K562 (cell line): ENCODE data around the gene TLX3. TPM values are rescaled to one million over a fixed set of nuclear protein-coding genes. Genes with fewer than 3 reads are reported as not detected.

Experiments used
- ATAC-seq: fragments of 200-7000 bp; cut with Tn5 transposase; 3 replicates; pipeline ENCODE4 v1.9.1; 2020; ENCODE audit warnings: moderate library complexity
- BruUV-seq: library from RNA; stranded (reverse); fragments of 400-500 nt; replicated peaks from 2 replicates; lab custom pipeline; 2021; lab: Mats Ljungman, UMichigan
- CTCF ChIA-PET: fragments of 300-600 bp; formaldehyde crosslinking; extraction: SDS; loops from one replicate; lab custom pipeline; 2021; ENCODE audit warnings: low intra/inter-chr PET ratio; lab: Yijun Ruan, JAX
- POLR2A ChIA-PET: fragments of 300-600, 350-650 bp; sonication (Branson Sonifier 250); formaldehyde crosslinking; extraction: SDS; loops from one replicate; lab custom pipeline; 2021; ENCODE audit warnings: antibody characterized with exemption, inconsistent platforms; lab: Yijun Ruan, JAX
- DNase-seq, 4 experiments: peaks; one replicate each; pipeline versions ENCODE4 v3.0.0 to v3.0.0-alpha.2; 2011 to 2018; ENCODE audit warnings: low spot score in 3 of 4, mixed read lengths in 3 of 4; ENCODE audit errors: extremely low read depth in 1 of 4
- FAIRE-seq: peaks from 2 replicates; lab custom pipeline; 2011; peaks lifted over from hg19 to GRCh38; lab: Jason Lieb, UNC
- H2AFZ ChIP-seq: 2 replicates; pipeline ENCODE4 v1.6.0; 2011; ENCODE audit warnings: low read depth, low read length, control low read depth, inconsistent platforms
- H3K27ac ChIP-seq: fragments of 200-600 bp; 3 replicates; pipeline ENCODE4 v1.8.0; 2011; ENCODE audit warnings: low read depth, mild to moderate bottlenecking, control low read depth, inconsistent platforms, low read length, moderate library complexity, mixed read lengths; ENCODE audit errors: extremely low read depth
- H3K27me3 ChIP-seq, 2 experiments: fragments of 300-600 bp in 1 of 2; 2 replicates in 1 of 2; 3 replicates in 1 of 2; pipeline versions ENCODE4 v1.6.0 to v1.8.0; 2011; ENCODE audit warnings: inconsistent platforms in 2 of 2, low read length in 2 of 2, mild to moderate bottlenecking in 1 of 2, mixed read lengths in 1 of 2, moderate library complexity in 1 of 2; ENCODE audit not compliant: control insufficient read depth in 2 of 2, insufficient read depth in 2 of 2
- H3K36me3 ChIP-seq: fragments of 300-600 bp; 3 replicates; pipeline ENCODE4 v1.8.0; 2011; ENCODE audit warnings: mild to moderate bottlenecking, low read length, inconsistent platforms; ENCODE audit not compliant: control insufficient read depth, insufficient read depth
- H3K4me1 ChIP-seq, 2 experiments: fragments of 200-600 bp in 1 of 2; replicated peaks in 1 of 2; 2 replicates in 1 of 2; 3 replicates in 1 of 2; pipeline versions ENCODE4 v1.5.1 to v1.8.0; 2011; ENCODE audit warnings: inconsistent platforms in 2 of 2, low read length in 2 of 2, mild to moderate bottlenecking in 1 of 2, mixed read lengths in 1 of 2, moderate library complexity in 1 of 2; ENCODE audit not compliant: control insufficient read depth in 2 of 2, insufficient read depth in 2 of 2
- H3K4me2 ChIP-seq: 2 replicates; pipeline ENCODE4 v1.6.1; 2011; ENCODE audit warnings: low read length, control low read depth, inconsistent platforms, mixed read lengths; ENCODE audit not compliant: insufficient read depth
- H3K4me3 ChIP-seq: fragments of 200-600 bp; sonication (generic), shearing (Covaris generic); 2 replicates; pipeline ENCODE4 v1.5.1; 2016; ENCODE audit warnings: control low read depth, inconsistent platforms
- H3K79me2 ChIP-seq: fragments of 200-600 bp; 3 replicates; pipeline ENCODE4 v1.8.0; 2011; ENCODE audit warnings: low read length, inconsistent platforms; ENCODE audit not compliant: control insufficient read depth, insufficient read depth
- H3K9ac ChIP-seq, 2 experiments: 2 replicates each; pipeline versions ENCODE4 v1.6.0 to v1.6.1; 2011; ENCODE audit warnings: low read depth in 2 of 2, low read length in 2 of 2, control low read depth in 1 of 2, inconsistent platforms in 1 of 2, mild to moderate bottlenecking in 1 of 2, mixed read lengths in 1 of 2; ENCODE audit not compliant: insufficient read depth in 1 of 2
- H3K9me1 ChIP-seq: one replicate; pipeline ENCODE4 v1.6.0; 2011; ENCODE audit warnings: inconsistent platforms, mild to moderate bottlenecking, low read length, moderate library complexity; ENCODE audit not compliant: control insufficient read depth, insufficient read depth
- H3K9me3 ChIP-seq: replicated peaks from 2 replicates; pipeline ENCODE4 v1.5.1; 2011; ENCODE audit warnings: low read depth, low read length, inconsistent platforms; ENCODE audit not compliant: control insufficient read depth, insufficient read depth
- H4K20me1 ChIP-seq: replicated peaks from 2 replicates; pipeline ENCODE4 v1.6.1; 2011; ENCODE audit warnings: low read length, inconsistent platforms, mixed read lengths; ENCODE audit not compliant: control insufficient read depth, insufficient read depth
- CBX8 ChIP-seq: fragments of 200-600 bp; sonication (generic); IDR thresholded peaks from 2 replicates; pipeline ENCODE4 v1.6.1; 2012; ENCODE audit warnings: borderline replicate concordance, mixed run types, low read depth, mild to moderate bottlenecking, moderate library complexity, mixed read lengths, low read length, control low read depth, inconsistent platforms; ENCODE audit not compliant: poor library complexity, severe bottlenecking; ENCODE audit errors: extremely low read depth
- CTBP1 ChIP-seq: fragments of 450-650 bp; IDR thresholded peaks from 2 replicates; pipeline ENCODE4 v1.6.1; 2016; ENCODE audit warnings: borderline replicate concordance
- CXXC5 ChIP-seq: fragments of 250-450 bp; sonication (Bioruptor Pico); IDR thresholded peaks from 2 replicates; pipeline ENCODE4 v1.8.0; 2022; ENCODE audit warnings: inconsistent platforms, mild to moderate bottlenecking, moderate library complexity
- LCOR ChIP-seq: sonication (generic); formaldehyde crosslinking; IDR thresholded peaks from 2 replicates; pipeline ENCODE4 v1.8.0; 2022; ENCODE audit warnings: mild to moderate bottlenecking, missing genetic modification reagents
- MCM3 ChIP-seq: fragments of 450-650 bp; IDR thresholded peaks from 2 replicates; pipeline ENCODE4 v1.6.1; 2016
- NBN ChIP-seq: fragments of 450-650 bp; IDR thresholded peaks from 2 replicates; pipeline ENCODE4 v1.6.1; 2016; ENCODE audit warnings: low read depth, mild to moderate bottlenecking
- NCOA2 ChIP-seq, 2 experiments: fragments of 450-650 bp; IDR thresholded peaks; 2 replicates each; pipeline ENCODE4 v1.6.1; 2018; ENCODE audit warnings: mild to moderate bottlenecking in 2 of 2, moderate library complexity in 1 of 2; ENCODE audit not compliant: partially characterized antibody in 2 of 2
- TFAM ChIP-seq: fragments of 250-450 bp; sonication (Bioruptor Pico); conservative IDR thresholded peaks from 2 replicates; pipeline ENCODE4 v1.5.0; 2021; ENCODE audit warnings: mild to moderate bottlenecking, moderate library complexity
- TSC22D4 ChIP-seq: fragments of 450-650 bp; IDR thresholded peaks from 2 replicates; pipeline ENCODE4 v1.6.1; 2016; ENCODE audit warnings: missing genetic modification characterization, missing biosample characterization, control low read depth
- WHSC1 ChIP-seq: IDR thresholded peaks from one replicate; pipeline ENCODE4 v1.6.1; 2012; ENCODE audit warnings: low read length, control low read depth, inconsistent platforms
- ZNF212 ChIP-seq: fragments of 450-650 bp; formaldehyde crosslinking; IDR thresholded peaks from 2 replicates; pipeline ENCODE4 v1.4.0; 2020; ENCODE audit warnings: mild to moderate bottlenecking
- ZNF239 ChIP-seq: fragments of 250-450 bp; sonication (Bioruptor Pico); IDR thresholded peaks from 2 replicates; pipeline ENCODE4 v1.4.0; 2020; ENCODE audit warnings: mild to moderate bottlenecking
- ZNF436 ChIP-seq: fragments of 250-450, 450-650 bp; sonication (Bioruptor Pico); formaldehyde crosslinking; IDR thresholded peaks from 2 replicates; pipeline ENCODE4 v1.7.0; 2020; ENCODE audit warnings: mild to moderate bottlenecking
- WGBS: fragments of 100-300 bp; shearing (Covaris generic); methylation state at CpG from one replicate; pipeline ENCODE4 v1.1.6; 2016; ENCODE audit warnings: low coverage, mixed read lengths; ENCODE audit not compliant: insufficient coverage; ENCODE audit errors: missing lambda C conversion rate; 5-methylcytosine and 5-hydroxymethylcytosine counted together
- in situ Hi-C: fragments of 300-500 bp; cut with MboI; formaldehyde crosslinking; loops from 4 replicates; pipeline ENCODE4 v1.15.0; 2018; ENCODE audit warnings: inconsistent platforms, mixed read lengths
- intact Hi-C: fragments of 100-400 bp; cut with micrococcal nuclease; formaldehyde crosslinking; loops from 2 replicates; pipeline ENCODE4 v1.14.2; 2022
- polyA plus RNA-seq, 8 experiments: library from polyadenylated mRNA; depleted of rRNA in 4 of 8; stranded (reverse) in 5 of 8; unstranded in 3 of 8; fragments of >200 nt; fragmentation: Nextera tagmentation in 2 of 8; fragmentation: Illumina TruSeq in 1 of 8; extraction: Ambion mirVana in 2 of 8; extraction: Trizol in 1 of 8; gene quantifications; 2 replicates each; pipeline versions ENCODE4 v1.2.1 to v1.2.3, GENCODE V29; 2011 to 2014; ENCODE audit warnings: inconsistent platforms in 1 of 8, missing spikeins in 1 of 8
- total RNA-seq, 7 experiments: library from RNA; depleted of rRNA in 6 of 7; stranded (reverse); fragments of >200 nt in 6 of 7; fragmentation: Illumina TruSeq in 2 of 7; extraction: Trizol in 2 of 7; gene quantifications; 2 replicates each; pipeline versions ENCODE4 v1.2.1 to v1.2.3, GENCODE V29; 2011 to 2021; ENCODE audit warnings: low replicate concordance in 1 of 7

The TLX3 gene
- total and polyA plus RNA-seq, 9 of the 15 experiments (the other 6 are each of a cell fraction or from before 2014, with no cell fraction given) = not detected

DNA sequence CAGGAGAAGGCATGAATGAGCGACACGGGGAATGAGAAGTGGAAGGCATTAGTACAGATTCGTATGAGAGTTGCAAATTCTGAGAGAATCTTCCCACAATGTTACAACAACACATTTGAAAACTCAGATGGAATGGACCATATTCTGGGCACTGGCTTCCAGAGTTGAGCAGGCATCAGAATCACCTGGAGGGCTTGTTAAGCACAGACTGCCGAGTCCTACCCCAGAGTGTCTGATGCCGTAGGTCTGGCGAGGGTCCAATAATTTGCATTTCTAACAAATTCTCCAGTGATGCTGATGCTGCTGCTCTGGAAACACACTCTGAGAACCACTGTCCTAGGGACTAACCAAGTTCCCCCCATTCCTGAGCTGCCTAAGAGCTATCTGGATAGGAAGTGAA lies 2.9 kb upstream of the TLX3 start:
- Histone ChIP-seq H3K79me2 (no peaks in the 10 kb centered on the region), H3K27me3 (peaks cover 0 to 29% of the 10 kb centered on the region in 2 experiments; a peak in 3 of 5 replicates), H3K9me1 (no peaks in the 10 kb centered on the region), H3K4me1 (peaks cover 0 to 4% of the 10 kb centered on the region in 2 experiments; a peak in 1 of 5 replicates), H3K27ac (no peak overlapping the region), H3K36me3 (no peaks in the 10 kb centered on the region), H3K9me3 (no peaks in the 10 kb centered on the region), H2AFZ (no peak overlapping the region), H3K4me2 (no peak overlapping the region), H4K20me1 (no peaks in the 10 kb centered on the region), H3K4me3 (no peak overlapping the region), H3K9ac (no peak overlapping the region)
- no peak for ATAC-seq
- in situ Hi-C loops (no loop called here), intact Hi-C loops (no loop called here)
- TF ChIP-seq TSC22D4 (tag) = no peak
- no peak for TF ChIP-seq CTBP1
- no peak for TF ChIP-seq ZNF436 (CRISPR knock-in tag)
- no peak for TF ChIP-seq NBN
- no peak for TF ChIP-seq ZNF239 (CRISPR knock-in tag)
- no peak for TF ChIP-seq LCOR
- TF ChIP-seq ZNF212 (CRISPR knock-in tag) = no peak
- TF ChIP-seq CXXC5 (CRISPR knock-in tag) = no peak
- TF ChIP-seq MCM3 = no peak
- no peak for TF ChIP-seq WHSC1
- TF ChIP-seq TFAM (CRISPR knock-in tag) = no peak
- TF ChIP-seq NCOA2 (IDR thresholded peaks at IDR 0.05; ENCODE audit: partially characterized antibody in 2 of 2) = no peak
- TF ChIP-seq CBX8 = no peak
- no TSS peak for BruUV-seq
- POLR2A ChIA-PET = interaction anchor here (0.6 kb wide), 1 partner anchor 529 kb away, joined by 3 read pairs; no protein-coding TSS in a partner anchor
- DNase-seq = no peak
- CTCF ChIA-PET = no interaction called here
- 1% methylated on average over 6 of the region's 6 CpGs for WGBS
- FAIRE-seq = no peak
